AG10803 (cell line): ENCODE results near the gene CCDC137.
A peak's percentile ranks its signal among the peaks of the same experiment; 100 is the strongest.

ENCODE experiments used
- DNase-seq: peaks from one replicate; pipeline ENCODE4 v3.0.0; 2010; ENCODE audit warnings: low read depth
- H3K4me3 ChIP-seq: 2 replicates; pipeline ENCODE4 v1.5.1; 2011; ENCODE audit warnings: mild to moderate bottlenecking, low read length, control low read depth
- CTCF ChIP-seq: conservative IDR thresholded peaks from 2 replicates; pipeline ENCODE4 v1.5.1; 2011; ENCODE audit warnings: mild to moderate bottlenecking, low read length, control low read depth, inconsistent platforms

CCDC137 gene

GRCh38 chr17:81717766-81718089 lies 51.2 kb downstream of the CCDC137 start:
- H3K4me3 ChIP-seq: no peak overlapping the region
- DNase-seq: no peak
- TF ChIP-seq CTCF: no peak

- no peak for DNase-seq
- TF ChIP-seq CTCF: no peak
- no peak overlapping the region for H3K4me3 ChIP-seq
These were observed 53.1 kb downstream of the CCDC137 start for GRCh38 chr17:81719410-81720266.

GRCh38 chr17:81720267-81721071 lies 53.9 kb downstream of the CCDC137 start:
- H3K4me3 ChIP-seq: no peak overlapping the region
- no peak for TF ChIP-seq CTCF
- DNase-seq: no peak

- no peak for TF ChIP-seq CTCF
- peak; percentile 18 for DNase-seq
- no peak overlapping the region for H3K4me3 ChIP-seq
These were observed 55.9 kb downstream of the CCDC137 start for GRCh38 chr17:81722184-81723120.
